Measurements from ENCODE around the gene SLC2A10.

Gene SLC2A10

GRCh38 chr20:46701556-46701955, 7.9 kb upstream of the SLC2A10 start:
- TF ChIP-seq, protein P1, sequence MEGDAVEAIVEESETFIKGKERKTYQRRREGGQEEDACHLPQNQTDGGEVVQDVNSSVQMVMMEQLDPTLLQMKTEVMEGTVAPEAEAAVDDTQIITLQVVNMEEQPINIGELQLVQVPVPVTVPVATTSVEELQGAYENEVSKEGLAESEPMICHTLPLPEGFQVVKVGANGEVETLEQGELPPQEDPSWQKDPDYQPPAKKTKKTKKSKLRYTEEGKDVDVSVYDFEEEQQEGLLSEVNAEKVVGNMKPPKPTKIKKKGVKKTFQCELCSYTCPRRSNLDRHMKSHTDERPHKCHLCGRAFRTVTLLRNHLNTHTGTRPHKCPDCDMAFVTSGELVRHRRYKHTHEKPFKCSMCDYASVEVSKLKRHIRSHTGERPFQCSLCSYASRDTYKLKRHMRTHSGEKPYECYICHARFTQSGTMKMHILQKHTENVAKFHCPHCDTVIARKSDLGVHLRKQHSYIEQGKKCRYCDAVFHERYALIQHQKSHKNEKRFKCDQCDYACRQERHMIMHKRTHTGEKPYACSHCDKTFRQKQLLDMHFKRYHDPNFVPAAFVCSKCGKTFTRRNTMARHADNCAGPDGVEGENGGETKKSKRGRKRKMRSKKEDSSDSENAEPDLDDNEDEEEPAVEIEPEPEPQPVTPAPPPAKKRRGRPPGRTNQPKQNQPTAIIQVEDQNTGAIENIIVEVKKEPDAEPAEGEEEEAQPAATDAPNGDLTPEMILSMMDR (IDR thresholded peaks at IDR 0.05; ENCODE audit: control insufficient read depth, insufficient read depth, low read depth, low read length, missing control alignments): no peak
- no peak overlapping the region for H3K4me3 ChIP-seq (ENCODE audit: control insufficient read depth, low read depth, low read length)
- no peak for DNase-seq (ENCODE audit: low read depth)

GRCh38 chr20:46701986-46702385, 7.5 kb upstream of the SLC2A10 start:
- DNase-seq (ENCODE audit: low read depth): no peak
- H3K4me3 ChIP-seq (ENCODE audit: control insufficient read depth, low read depth, low read length): no peak overlapping the region
- TF ChIP-seq, protein P1 (IDR thresholded peaks at IDR 0.05; ENCODE audit: control insufficient read depth, insufficient read depth, low read depth, low read length, missing control alignments): no peak

DNA sequence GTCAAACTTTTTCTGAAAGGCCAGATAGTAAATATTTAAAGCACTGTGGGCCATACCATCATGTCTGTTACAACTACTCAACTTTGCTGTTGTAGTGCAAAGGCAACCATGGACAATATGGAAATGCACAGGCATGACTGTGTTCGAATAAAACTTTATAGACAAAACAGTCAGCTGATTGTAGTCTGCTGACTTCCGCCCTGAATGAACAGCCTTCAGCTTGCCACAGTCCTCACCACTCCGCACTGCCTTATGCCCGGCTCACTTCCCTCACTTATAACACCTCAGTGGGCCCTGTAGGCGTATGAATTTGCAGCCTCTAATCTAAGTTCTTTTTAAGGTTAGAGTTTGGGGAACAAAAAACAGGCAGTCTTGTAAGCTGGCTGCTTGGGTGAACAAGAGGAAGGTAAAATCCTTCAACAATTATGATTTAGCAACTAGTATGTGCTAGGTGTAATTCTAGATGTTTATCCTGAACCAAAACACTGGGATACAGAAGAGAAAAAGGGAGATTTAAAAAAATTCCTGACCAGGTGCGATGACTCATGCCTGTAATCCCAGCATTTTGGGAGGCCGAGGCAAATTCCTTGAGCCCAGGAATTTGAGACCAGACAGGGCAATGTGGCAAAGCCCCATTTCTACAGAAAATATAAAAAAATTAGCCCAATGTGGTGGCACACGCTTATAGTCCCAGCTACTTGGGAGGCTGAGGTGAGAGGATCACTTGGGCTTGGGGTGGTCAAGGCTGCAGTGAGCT, 6.8 kb upstream of the SLC2A10 start:
- TF ChIP-seq, protein P1 (IDR thresholded peaks at IDR 0.05; ENCODE audit: control insufficient read depth, insufficient read depth, low read depth, low read length, missing control alignments): no peak
- no peak for DNase-seq (ENCODE audit: low read depth)
- no peak overlapping the region for H3K4me3 ChIP-seq (ENCODE audit: control insufficient read depth, low read depth, low read length)

GRCh38 chr20:46703435-46703834, 6.0 kb upstream of the SLC2A10 start:
- H3K4me3 ChIP-seq (ENCODE audit: control insufficient read depth, low read depth, low read length): no peak overlapping the region
- TF ChIP-seq, protein P1 (IDR thresholded peaks at IDR 0.05; ENCODE audit: control insufficient read depth, insufficient read depth, low read depth, low read length, missing control alignments): no peak
- no peak for DNase-seq (ENCODE audit: low read depth)

GRCh38 chr20:46704714-46705377, 4.6 kb upstream of the SLC2A10 start:
- DNase-seq (ENCODE audit: low read depth): no peak
- no peak overlapping the region for H3K4me3 ChIP-seq (ENCODE audit: control insufficient read depth, low read depth, low read length)
- TF ChIP-seq, protein P1 (IDR thresholded peaks at IDR 0.05; ENCODE audit: control insufficient read depth, insufficient read depth, low read depth, low read length, missing control alignments): no peak

DNA sequence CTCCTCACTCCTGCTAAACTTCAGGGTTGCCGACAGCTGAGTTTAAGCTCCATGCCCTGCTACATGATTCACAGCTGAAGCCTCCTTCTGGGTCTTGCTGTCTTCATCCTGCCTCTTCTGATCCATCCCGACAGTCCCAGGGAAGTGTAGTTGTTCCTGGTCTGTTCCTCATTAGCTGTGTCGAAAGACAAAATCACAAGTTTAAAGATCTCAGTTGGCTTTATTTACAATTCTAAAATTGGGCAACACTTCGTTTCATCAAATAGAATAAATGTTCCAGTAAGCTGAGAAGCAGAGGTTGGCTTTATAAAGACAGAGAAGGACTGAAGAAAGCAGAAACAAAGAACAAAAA, 4.1 kb upstream of the SLC2A10 start:
- peak; percentile 88 for DNase-seq (ENCODE audit: low read depth)
- H3K4me3 ChIP-seq (ENCODE audit: control insufficient read depth, low read depth, low read length): no peak overlapping the region
- TF ChIP-seq, protein P1 (IDR thresholded peaks at IDR 0.05; ENCODE audit: control insufficient read depth, insufficient read depth, low read depth, low read length, missing control alignments): no peak

All from AG09309 (cell line).